Measurements from ENCODE around the gene CDK14.

CDK14 gene

GRCh38 chr7:90645784-90646183 is 49.7 kb downstream of the CDK14 start:
- no peak for DNase-seq

GRCh38 chr7:90648107-90648506 is 52.0 kb downstream of the CDK14 start:
- DNase-seq: no peak

GRCh38 chr7:90648834-90649233 is 52.7 kb downstream of the CDK14 start:
- DNase-seq: no peak

GRCh38 chr7:90654718-90655427 is 58.8 kb downstream of the CDK14 start:
- DNase-seq: no peak

GRCh38 chr7:90655566-90655965 is 59.4 kb downstream of the CDK14 start:
- DNase-seq: no peak

- no peak for DNase-seq
Observed at GRCh38 chr7:90657481-90657880, 61.4 kb downstream of the CDK14 start.

GRCh38 chr7:90660100-90660499 is 64.0 kb downstream of the CDK14 start:
- DNase-seq: no peak

- DNase-seq: no peak
Observed at GRCh38 chr7:90660819-90661218, 64.7 kb downstream of the CDK14 start.

- DNase-seq: no peak
Observed at GRCh38 chr7:90661290-90662151, 65.4 kb downstream of the CDK14 start.

- DNase-seq: no peak
Observed at GRCh38 chr7:90663176-90663575, 67.1 kb downstream of the CDK14 start.

GRCh38 chr7:90666186-90666585 is 70.1 kb downstream of the CDK14 start:
- no peak for DNase-seq

GRCh38 chr7:90668992-90669391 is 72.9 kb downstream of the CDK14 start:
- no peak for DNase-seq

GRCh38 chr7:90669492-90669891 is 73.4 kb downstream of the CDK14 start:
- DNase-seq: no peak

- DNase-seq: no peak
Observed at GRCh38 chr7:90671571-90671970, 75.5 kb downstream of the CDK14 start.

GRCh38 chr7:90672210-90672609 is 76.1 kb downstream of the CDK14 start:
- no peak for DNase-seq

GRCh38 chr7:90674625-90675024 is 78.5 kb downstream of the CDK14 start:
- DNase-seq: no peak

- no peak for DNase-seq
Observed at GRCh38 chr7:90675982-90676381, 79.9 kb downstream of the CDK14 start.

- DNase-seq: no peak
Observed at GRCh38 chr7:90677486-90678404, 81.6 kb downstream of the CDK14 start.

GRCh38 chr7:90678986-90679385 is 82.9 kb downstream of the CDK14 start:
- no peak for DNase-seq

- no peak for DNase-seq
Observed at GRCh38 chr7:90680484-90680883, 84.4 kb downstream of the CDK14 start.

- no peak for DNase-seq
Observed at GRCh38 chr7:90681336-90682022, 85.4 kb downstream of the CDK14 start.

GRCh38 chr7:90686146-90686545 is 90.0 kb downstream of the CDK14 start:
- DNase-seq: no peak

- no peak for DNase-seq
Observed at GRCh38 chr7:90688810-90689209, 92.7 kb downstream of the CDK14 start.
